NCI-H1105 treated with DMSO at 0.1 percent for 48 hours (cell line): Measurements from ENCODE around the gene CLMP.
A peak's percentile ranks its signal among the peaks of the same experiment; 100 is the strongest.

Experiments
- DNase-seq: peaks from one replicate; lab custom pipeline; 2025; lab: John Stamatoyannopoulos, UW

Gene CLMP

GRCh38 chr11:123195188-123196059 lies at the start of gene CLMP:
Gene CLMP (minus strand): TSS chr11:123195248. CDS start chr11:123194940, 308 bp downstream.
- DNase-seq = peak; percentile 53

DNA sequence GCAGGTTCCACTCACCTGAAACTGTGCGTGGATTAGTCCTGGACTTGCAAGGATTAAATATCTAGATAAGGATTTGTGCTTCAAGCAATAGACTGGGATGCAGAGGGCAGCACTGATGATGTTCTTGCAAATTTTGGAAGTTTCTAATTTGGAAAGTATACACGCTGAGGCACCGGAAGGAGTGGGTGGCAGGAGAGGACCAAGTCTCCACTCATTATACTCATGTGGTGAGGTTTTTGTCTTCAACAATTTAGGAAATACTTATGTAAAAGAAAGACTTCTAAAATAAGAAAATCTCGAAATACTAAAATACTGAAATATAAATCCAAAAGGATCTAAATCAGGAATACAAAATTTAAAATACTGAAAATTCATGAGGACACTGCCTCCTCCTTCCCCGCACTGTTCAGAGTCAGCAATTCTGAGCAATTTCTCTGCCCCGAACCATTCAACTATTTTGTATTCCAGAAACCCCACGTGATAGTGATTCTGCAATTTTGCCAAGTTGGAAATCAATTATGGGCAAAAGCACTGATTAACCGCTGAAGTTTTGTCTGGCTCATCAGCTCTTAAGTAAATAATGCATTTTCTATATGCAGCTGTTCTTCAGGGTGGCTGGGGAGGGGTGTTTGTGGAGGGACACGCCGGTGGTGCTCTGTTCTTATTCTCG lies 47.0 kb upstream of the CLMP start:
- no peak for DNase-seq

DNA sequence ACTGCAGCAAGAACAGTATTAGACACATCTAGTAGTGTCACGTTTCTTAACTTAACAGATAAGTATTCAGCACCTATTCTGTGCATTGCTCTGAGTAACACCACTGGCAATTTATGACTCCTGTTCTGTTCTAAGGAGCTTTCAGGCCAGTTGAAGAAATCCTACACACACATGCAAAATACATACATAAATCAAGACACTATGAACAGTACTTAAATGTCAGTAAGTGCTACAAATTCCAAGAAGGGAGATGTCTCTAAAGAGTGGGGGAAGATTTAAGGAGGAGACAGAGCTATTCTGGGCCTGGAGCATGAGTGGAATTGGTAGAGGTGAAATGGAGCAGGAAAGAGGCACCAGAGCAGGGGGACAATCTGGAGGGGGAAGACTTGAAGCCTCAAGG lies 46.2 kb upstream of the CLMP start:
- no peak for DNase-seq

DNA sequence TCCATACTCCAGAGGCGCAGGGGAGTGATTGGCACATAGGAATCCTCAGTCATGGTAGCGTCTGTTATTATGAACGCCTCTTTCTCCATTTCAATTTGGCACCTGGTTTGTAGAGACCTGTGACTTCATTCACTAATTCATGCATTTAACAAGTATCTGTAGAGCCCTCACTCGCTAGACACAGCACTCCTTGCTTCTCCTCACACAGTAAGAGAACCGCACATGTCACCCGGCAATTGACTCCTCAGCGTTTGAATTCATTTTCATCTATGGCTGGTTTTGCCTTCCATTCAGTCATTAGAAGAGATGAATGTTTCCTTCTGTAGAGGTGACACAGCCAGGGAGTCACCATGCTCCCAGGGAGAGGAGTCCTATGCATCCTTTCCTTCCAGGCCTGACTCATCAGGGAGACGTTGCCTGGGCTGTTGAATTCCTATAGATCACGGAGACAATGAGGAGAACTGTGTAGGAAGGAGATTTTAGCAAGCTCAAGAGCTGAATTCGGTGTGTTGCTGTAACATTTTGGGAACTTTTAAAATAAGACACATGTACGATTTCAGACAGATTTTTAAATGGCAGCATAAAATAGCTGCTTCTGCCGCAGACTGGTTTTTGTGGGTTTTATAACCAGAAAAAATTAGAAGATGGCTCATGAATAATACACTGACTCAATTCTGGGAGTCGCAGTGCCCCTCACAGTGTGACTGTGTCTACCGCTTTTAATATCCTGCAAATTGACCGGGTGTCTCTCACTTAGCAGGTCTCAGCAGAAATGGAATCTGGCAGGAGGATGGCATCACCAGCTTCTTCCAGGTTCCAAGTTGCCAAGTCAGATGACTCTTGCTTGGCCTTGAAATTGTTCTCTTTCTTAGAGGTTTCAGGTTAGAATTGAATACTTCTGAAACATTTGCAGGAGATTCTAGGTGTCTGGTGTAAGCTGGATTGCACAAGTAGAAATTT lies 44.4 kb upstream of the CLMP start:
- DNase-seq = no peak

GRCh38 chr11:123238297-123238696 lies 43.2 kb upstream of the CLMP start:
- DNase-seq = no peak

- DNase-seq = no peak
Observed at GRCh38 chr11:123236879-123237278, 41.8 kb upstream of the CLMP start.

DNA sequence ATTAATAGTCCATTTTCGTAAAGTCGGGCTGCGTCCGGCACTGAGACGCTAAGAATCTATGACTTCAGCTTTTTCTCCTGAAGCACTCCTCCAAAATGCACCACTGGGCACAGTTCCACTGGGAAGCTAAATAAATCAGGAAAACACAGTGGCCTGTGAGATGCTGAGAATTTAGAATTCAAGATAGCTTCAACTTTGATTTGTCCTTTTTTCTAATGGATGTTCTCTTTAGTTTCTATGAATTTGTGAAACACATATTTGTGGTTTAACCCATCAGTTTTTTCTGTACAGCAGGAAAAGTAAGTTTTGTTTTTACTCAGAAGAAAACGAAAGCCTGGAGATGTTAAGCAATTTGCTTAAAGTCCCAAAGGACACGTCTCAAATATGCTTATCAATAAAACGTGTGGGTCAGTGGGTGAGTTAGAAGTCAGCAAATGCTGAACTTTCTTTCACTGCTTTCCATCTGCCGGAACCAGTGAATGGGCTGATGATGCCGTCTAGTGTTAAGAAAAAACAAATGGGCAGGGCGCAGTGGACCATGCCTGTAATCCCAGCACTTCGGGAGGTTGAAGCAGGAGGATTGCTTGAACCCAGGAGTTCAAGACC lies 40.7 kb upstream of the CLMP start:
- DNase-seq = no peak

GRCh38 chr11:123235117-123235655 lies 40.1 kb upstream of the CLMP start:
- peak; percentile 37 for DNase-seq

- DNase-seq = no peak
Observed at GRCh38 chr11:123233975-123234334, 38.9 kb upstream of the CLMP start.

- DNase-seq = no peak
Observed at GRCh38 chr11:123233280-123233974, 38.4 kb upstream of the CLMP start.

- no peak for DNase-seq
Observed at GRCh38 chr11:123231777-123232176, 36.7 kb upstream of the CLMP start.

DNA sequence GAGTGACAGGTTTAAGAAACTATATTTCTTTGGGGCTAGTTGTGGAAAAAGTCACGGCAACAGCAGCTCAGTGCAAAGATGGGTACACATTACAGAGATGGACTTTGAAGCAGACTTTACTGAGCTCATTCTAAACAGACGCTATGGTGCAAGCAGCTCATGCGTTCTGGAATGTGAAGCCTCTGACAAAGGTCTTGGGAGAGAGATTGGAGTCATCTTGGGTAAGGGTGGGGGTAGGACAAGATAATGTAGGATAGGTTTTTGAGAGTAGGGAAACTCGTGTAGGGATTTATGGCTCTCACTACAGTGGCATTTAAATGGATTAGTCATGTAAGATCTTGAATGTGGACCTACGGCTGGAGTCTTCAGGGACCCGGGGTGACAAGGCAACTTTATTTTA lies 36.2 kb upstream of the CLMP start:
- no peak for DNase-seq

- DNase-seq = no peak
Observed at GRCh38 chr11:123230346-123230745, 35.3 kb upstream of the CLMP start.

GRCh38 chr11:123228496-123229163 lies 33.6 kb upstream of the CLMP start:
- no peak for DNase-seq

DNA sequence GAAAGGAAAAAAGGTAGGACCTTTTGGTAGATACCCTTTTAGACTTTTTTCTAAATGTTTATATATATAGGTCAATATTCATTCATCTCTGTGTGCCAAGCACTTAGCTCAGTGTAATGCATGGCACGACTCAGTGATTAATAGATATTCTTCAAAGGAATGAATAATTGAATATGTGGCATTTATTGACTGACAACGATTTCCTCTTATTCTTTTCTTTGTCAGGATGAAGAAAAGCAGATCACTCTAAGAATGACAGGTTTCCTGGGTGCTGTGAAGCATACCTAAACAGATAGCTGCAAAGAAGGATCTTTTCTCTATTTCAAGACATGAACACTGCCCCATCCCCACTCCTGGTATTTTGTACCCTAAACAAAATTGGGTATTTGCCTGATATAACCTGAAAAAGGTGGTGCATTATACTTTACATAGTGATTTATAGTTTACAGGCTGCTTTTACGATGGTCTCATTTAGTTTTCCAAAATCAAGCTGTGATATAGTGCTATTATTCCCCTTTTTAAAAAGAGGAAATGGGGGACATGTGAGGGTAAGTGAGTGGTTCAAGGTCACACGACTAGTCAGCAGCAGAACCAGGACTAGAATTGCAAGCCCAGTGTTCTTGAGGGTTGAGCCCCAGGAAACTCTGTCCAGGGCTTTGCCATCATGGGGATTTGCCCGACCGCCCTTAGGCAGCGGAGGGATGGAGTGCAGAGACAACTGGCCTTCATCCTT lies 32.9 kb upstream of the CLMP start:
- no peak for DNase-seq

- DNase-seq = no peak
Observed at GRCh38 chr11:123221584-123221983, 26.5 kb upstream of the CLMP start.

- DNase-seq = no peak
Observed at GRCh38 chr11:123221096-123221561, 26.1 kb upstream of the CLMP start.

DNA sequence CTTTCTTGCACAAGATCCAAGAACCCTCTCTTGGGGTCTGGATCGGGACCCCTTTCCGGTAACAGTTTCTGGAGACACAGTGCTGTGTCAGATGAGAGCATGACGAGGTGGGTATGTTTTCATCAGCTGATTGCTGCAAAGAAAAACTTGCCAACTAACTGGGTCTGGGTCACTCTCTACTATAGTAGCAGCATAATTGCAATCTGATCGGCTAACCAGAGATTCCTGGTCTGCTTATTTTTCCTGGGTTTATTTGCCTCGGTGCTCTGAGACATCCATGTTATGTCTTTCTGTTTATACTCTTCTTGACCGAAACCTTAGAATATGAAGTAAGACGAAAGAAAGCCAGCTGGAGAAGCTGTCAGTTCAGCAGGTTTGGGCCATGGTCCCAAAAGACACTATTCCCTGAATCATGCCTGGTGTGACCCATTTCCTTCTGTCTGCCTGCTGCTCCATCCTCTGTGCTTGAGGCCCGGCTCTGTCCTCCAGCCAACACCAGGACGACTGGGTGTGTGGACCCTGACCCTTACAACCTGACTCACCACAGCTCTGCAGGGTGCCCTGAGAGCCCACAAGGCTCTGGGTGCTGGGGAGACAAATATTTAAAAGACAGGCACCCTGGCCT lies 24.1 kb upstream of the CLMP start:
- no peak for DNase-seq

GRCh38 chr11:123218451-123218850 lies 23.4 kb upstream of the CLMP start:
- DNase-seq = no peak
